ENCODE measurements around the gene SLC5A9. TPM values are rescaled to one million over a fixed set of nuclear protein-coding genes. Genes with fewer than 3 reads are reported as not detected.

The SLC5A9 gene
- 0.07 TPM in 1 of 2 replicates, not detected in the other for total RNA-seq

GRCh38 chr1:48222501-48223242, at the start of gene SLC5A9:
TSS of gene SLC5A9 (plus strand) at chr1:48222716. CDS start at chr1:48222737, 21 bp downstream.

Other genes with a start within 250 kb of the SLC5A9 start
- gene TRABD2B, start 225.3 kb upstream of the SLC5A9 start, total RNA-seq = 1.1 TPM in 1 of 2 replicates, not detected in the other
- 1.4 and 3.3 TPM in 2 replicates for gene SPATA6, start 249.5 kb downstream of the SLC5A9 start, total RNA-seq

Data from nasal cavity respiratory epithelium epithelial cell of viscerocranial mucosa (primary cell).